Activated CD8-positive, alpha-beta T cell treated with anti-CD3 and anti-CD28 coated beads for 36 hours (primary cell): ENCODE data around the gene RAB27B. TPM values are rescaled to one million over a fixed set of nuclear protein-coding genes. Genes with fewer than 3 reads are reported as not detected.
"Not testable (repeated sequence)": the region's sequence is repeated elsewhere in the genome, so short reads cannot be mapped to it uniquely, and the experiment has no call there.

ENCODE experiments used
- ATAC-seq: fragments of 200-7000 bp; cut with Tn5 transposase; one replicate; pipeline ENCODE4 v1.10.0; 2021; ENCODE audit warnings: mild to moderate bottlenecking, moderate library complexity
- CTCF ChIA-PET: fragments of 350-600 bp; sonication (Branson Sonifier 250); formaldehyde crosslinking; loops from one replicate; lab custom pipeline; 2021; ENCODE audit warnings: antibody characterized with exemption; lab: Charles Lee
- POLR2A ChIA-PET: fragments of 350-600 bp; sonication (Branson Sonifier 250); formaldehyde crosslinking; loops from one replicate; lab custom pipeline; 2021; ENCODE audit warnings: antibody characterized with exemption; lab: Charles Lee
- DNase-seq: peaks from one replicate; pipeline ENCODE4 v3.0.0-alpha.2; 2020
- H3K27ac Mint-ChIP-seq: one replicate; pipeline ENCODE4 v1.8.0; 2021; ENCODE audit warnings: mild to moderate bottlenecking, mixed read lengths
- H3K27me3 Mint-ChIP-seq: one replicate; pipeline ENCODE4 v1.8.0; 2021; ENCODE audit warnings: mixed read lengths
- H3K36me3 Mint-ChIP-seq: one replicate; pipeline ENCODE4 v1.8.0; 2021; ENCODE audit warnings: low read depth, mixed read lengths
- H3K4me1 Mint-ChIP-seq: one replicate; pipeline ENCODE4 v1.8.0; 2021; ENCODE audit warnings: low read depth, mixed read lengths
- H3K4me3 Mint-ChIP-seq: one replicate; pipeline ENCODE4 v1.8.0; 2021; ENCODE audit warnings: mild to moderate bottlenecking, moderate library complexity, mixed read lengths
- H3K9me3 Mint-ChIP-seq: one replicate; pipeline ENCODE4 v1.8.0; 2021; ENCODE audit warnings: mixed read lengths
- CTCF ChIP-seq: fragments of 200-600 bp; IDR thresholded peaks from one replicate; pipeline ENCODE4 v1.8.0; 2022; ENCODE audit warnings: antibody characterized with exemption, mild to moderate bottlenecking
- intact Hi-C: fragments of 100-400 bp; cut with micrococcal nuclease; formaldehyde crosslinking; loops from one replicate; pipeline ENCODE4 v1.10.0; 2022
- total RNA-seq, 2 experiments: library from RNA; stranded (reverse); gene quantifications; one replicate each; pipeline ENCODE4 v1.2.3, GENCODE V29; 2021

The RAB27B gene
- total RNA-seq, 2 experiments from 2014 or later, result not detected

- intact Hi-C loops, result no loop called here
- H3K27me3 Mint-ChIP-seq, result peaks cover 9% of the 10 kb centered on the region
- no peak for TF ChIP-seq CTCF
- no peak overlapping the region for H3K4me3 Mint-ChIP-seq
- H3K27ac Mint-ChIP-seq, result no peak overlapping the region
- H3K4me1 Mint-ChIP-seq, result peaks cover 6% of the 10 kb centered on the region
- no peaks in the 10 kb centered on the region for H3K9me3 Mint-ChIP-seq
- no peak for ATAC-seq
- CTCF ChIA-PET, result no interaction called here
- POLR2A ChIA-PET, result no interaction called here
- no peaks in the 10 kb centered on the region for H3K36me3 Mint-ChIP-seq
- no peak for DNase-seq
Measured at GRCh38 chr18:54813305-54813704, 15.0 kb upstream of the RAB27B start.

GRCh38 chr18:54813977-54814565 is 14.2 kb upstream of the RAB27B start:
- Mint-ChIP-seq H3K4me1 (peaks cover 6% of the 10 kb centered on the region), H3K27me3 (peaks cover 9% of the 10 kb centered on the region), H3K27ac (no peak overlapping the region), H3K36me3 (no peaks in the 10 kb centered on the region), H3K9me3 (no peaks in the 10 kb centered on the region), H3K4me3 (no peak overlapping the region)
- DNase-seq (no peak), ATAC-seq (no peak)
- TF ChIP-seq CTCF, result no peak
- ChIA-PET POLR2A (no interaction called here), CTCF (no interaction called here)
- intact Hi-C loops, result no loop called here

- ChIA-PET POLR2A (no interaction called here), CTCF (no interaction called here)
- Mint-ChIP-seq H3K4me3 (no peak overlapping the region), H3K27ac (no peak overlapping the region), H3K9me3 (no peaks in the 10 kb centered on the region), H3K36me3 (no peaks in the 10 kb centered on the region), H3K4me1 (peaks cover 6% of the 10 kb centered on the region), H3K27me3 (peaks cover 9% of the 10 kb centered on the region)
- no peak for TF ChIP-seq CTCF
- ATAC-seq, result no peak
- no peak for DNase-seq
- intact Hi-C loops, result no loop called here
Measured at GRCh38 chr18:54815086-54815485, 13.2 kb upstream of the RAB27B start.

GRCh38 chr18:54820785-54821275 is 7.4 kb upstream of the RAB27B start:
- ATAC-seq, H3K4me3 Mint-ChIP-seq, H3K27me3 Mint-ChIP-seq, H3K36me3 Mint-ChIP-seq, H3K27ac Mint-ChIP-seq, CTCF ChIA-PET, intact Hi-C loops, DNase-seq, POLR2A ChIA-PET, H3K4me1 Mint-ChIP-seq, H3K9me3 Mint-ChIP-seq: not testable (repeated sequence)

GRCh38 chr18:54822872-54823845 is 5.1 kb upstream of the RAB27B start:
- DNase-seq (no peak), ATAC-seq (no peak)
- Mint-ChIP-seq H3K4me3 (no peak overlapping the region), H3K27ac (no peak overlapping the region), H3K4me1 (peaks cover 2% of the 10 kb centered on the region), H3K36me3 (no peaks in the 10 kb centered on the region), H3K9me3 (no peaks in the 10 kb centered on the region), H3K27me3 (peaks cover 5% of the 10 kb centered on the region)
- intact Hi-C loops, result no loop called here
- POLR2A ChIA-PET, result no interaction called here
- CTCF ChIA-PET, result no interaction called here
- no peak for TF ChIP-seq CTCF
